Activated CD8-positive, alpha-beta memory T cell treated with anti-CD3 and anti-CD28 coated beads, Interleukin-2, amount 50 U/mL, for 48 hours (primary cell): ENCODE data around the gene TENM4.

ENCODE experiments used
- DNase-seq: peaks from one replicate; pipeline ENCODE4 v3.0.0-alpha.2; 2020

Gene TENM4

DNA sequence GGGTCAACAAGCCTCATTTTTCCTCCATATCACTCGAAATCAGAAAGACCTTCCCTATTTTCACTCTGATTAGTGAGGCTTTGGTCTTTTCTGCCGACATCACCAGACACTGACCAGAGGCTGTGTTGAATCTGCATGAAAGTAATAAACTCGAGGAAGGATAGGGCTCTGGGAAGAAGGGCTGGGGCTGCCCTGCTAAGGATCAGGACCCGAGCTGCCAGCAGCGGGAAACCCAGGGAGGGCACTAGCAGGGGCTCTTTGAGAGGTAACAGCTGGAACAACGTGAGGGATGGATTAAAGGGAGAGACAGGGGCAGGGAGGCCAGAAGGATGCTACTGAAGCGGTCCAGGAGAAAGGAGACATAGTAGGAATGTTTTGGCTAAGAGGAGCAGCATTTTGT lies 488.7 kb downstream of the TENM4 start:
- no peak for DNase-seq

- DNase-seq: no peak
Observed at GRCh38 chr11:78949976-78950690, 490.7 kb downstream of the TENM4 start.

GRCh38 chr11:78946945-78947902 lies 493.6 kb downstream of the TENM4 start:
- DNase-seq: no peak

DNA sequence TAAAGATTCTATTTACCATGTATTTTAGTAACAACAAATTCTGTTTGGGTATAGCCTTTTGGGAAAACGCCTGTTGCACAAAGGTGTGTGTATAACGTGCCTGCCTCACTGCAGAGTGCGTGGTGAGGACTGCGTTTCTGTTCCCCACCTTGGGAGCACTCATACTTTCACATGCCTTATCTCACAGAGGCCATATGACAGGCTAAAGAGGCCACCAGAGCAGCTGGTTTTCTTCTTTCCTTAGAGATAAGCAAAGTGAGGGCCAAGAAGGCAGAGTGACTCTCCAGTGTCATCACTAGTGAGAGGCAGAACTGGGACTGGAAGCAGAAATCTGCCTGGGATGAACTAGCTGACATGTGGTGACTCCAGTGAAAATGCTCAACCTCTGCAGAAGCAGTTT lies 497.0 kb downstream of the TENM4 start:
- no peak for DNase-seq

GRCh38 chr11:78943154-78943553 lies 497.7 kb downstream of the TENM4 start:
- no peak for DNase-seq

GRCh38 chr11:78941226-78941851 lies 499.5 kb downstream of the TENM4 start:
- DNase-seq: no peak

DNA sequence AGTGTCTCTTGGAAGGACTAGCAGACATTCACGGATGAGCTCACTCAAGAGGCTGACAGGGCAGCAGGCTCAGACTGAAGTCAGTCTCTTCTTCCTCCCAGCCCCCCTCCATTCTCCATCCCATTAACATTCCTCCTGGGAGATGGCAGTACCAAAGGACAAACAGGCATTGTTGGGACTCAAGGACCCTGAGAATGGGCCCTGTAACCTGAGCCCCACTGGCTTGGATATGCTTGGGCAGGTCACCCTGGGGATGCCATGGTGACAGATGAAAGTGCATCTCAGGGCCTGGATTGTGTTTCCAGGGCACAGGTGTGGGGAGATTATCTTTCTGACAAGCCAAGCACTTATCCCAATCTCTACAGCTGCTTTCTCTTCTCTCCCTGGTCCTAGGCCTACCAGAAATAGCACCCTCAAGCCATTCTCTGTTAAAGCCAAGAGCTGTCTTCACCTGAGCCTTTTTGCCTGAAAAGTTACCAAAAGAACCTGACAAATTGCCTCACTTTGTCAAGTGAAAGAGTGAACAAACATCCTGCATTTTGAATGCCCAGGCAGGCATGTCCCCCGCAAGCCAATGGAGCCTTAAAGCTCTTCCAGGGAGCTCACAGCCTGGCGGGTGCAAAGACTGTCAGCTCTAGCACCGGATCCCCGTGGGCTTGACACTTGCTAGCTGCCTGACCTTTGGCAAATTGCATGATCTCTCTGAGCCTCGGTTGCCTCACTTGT lies 500.2 kb downstream of the TENM4 start:
- no peak for DNase-seq

DNA sequence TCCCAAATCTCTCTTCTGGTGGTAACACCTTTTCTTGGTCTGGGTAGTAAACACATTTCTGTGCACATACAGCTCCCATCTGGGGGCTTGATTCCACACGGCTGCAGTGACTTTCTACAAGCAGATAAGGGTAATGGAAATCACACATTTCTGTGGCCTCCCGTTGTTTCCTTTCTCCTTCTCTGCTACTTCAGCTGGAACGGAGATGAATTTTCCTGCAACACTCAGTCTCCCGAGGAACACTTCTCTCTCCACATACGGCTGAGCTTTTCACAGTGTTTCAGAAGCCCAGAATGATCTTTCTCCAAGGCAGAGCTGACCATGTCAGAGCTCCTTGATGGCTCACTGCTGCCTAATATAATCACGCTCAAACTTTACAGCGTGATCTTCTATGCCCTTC lies 501.9 kb downstream of the TENM4 start:
- no peak for DNase-seq

DNA sequence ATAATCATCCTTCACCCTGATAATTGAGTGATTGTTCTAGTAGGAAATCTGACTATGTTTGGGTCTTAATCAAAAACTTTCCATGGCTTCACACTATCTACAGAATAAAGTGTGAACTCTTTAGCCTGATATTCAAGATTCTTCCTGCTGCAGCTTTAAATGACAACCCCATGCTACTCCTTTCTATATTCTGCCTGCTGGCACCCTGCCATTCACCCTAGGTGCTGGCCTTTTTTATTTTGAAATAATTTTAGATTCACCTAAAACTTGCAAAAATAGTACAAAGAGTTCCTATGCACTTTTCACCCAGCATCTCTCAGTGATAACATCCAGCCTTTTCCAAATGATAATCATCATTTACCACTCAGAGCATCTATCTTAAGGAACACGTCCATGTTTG lies 502.8 kb downstream of the TENM4 start:
- no peak for DNase-seq

DNA sequence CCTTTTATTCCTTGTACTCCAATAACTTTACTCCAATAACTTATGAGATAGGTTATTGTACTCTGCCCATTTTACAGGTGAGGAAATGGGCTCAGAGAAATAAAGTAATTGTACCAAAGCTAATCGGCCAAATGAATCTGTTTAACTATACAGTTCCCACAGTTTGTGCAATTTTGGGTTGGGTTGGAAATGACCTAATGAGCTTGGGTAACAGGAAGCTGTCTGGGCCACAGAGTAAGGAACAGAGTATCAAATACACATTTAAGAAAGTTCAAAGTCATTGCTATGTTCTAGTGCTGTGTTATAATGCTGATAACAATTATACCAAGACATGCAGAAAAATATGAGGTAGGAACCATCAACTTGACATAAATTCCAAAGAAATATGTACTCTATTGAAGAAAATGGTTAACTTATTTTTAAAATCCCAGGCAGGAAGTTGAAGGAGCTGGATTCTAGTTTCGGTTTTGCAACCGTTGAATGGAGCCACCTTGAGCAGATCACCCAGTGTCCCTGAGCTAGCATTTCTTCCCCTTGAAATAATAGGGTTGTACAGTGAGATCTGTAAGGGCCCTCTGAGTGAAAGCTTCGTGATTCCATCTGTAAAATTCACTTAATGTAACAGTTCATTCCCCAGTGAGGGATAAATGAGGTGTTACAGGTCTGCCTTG lies 505.3 kb downstream of the TENM4 start:
- DNase-seq: no peak

DNA sequence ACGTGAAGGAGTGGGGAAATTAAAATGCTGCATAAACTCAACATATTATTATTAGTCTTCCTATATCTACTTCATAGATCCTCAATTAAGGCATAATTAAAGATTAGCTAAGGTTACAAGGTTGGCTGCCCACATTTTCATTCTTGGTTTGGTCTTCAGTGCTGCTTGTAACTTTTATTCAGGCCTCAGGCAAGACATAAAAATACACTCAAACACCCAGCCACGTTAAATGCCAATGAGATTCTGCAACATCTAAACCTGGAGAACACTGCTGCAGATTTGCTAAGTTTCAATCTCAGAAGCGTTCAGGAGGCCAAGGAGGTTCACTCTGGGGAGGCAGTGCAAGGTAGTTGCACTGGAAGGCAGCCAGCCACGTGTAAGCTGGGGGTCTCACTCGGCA lies 507.5 kb downstream of the TENM4 start:
- no peak for DNase-seq

DNA sequence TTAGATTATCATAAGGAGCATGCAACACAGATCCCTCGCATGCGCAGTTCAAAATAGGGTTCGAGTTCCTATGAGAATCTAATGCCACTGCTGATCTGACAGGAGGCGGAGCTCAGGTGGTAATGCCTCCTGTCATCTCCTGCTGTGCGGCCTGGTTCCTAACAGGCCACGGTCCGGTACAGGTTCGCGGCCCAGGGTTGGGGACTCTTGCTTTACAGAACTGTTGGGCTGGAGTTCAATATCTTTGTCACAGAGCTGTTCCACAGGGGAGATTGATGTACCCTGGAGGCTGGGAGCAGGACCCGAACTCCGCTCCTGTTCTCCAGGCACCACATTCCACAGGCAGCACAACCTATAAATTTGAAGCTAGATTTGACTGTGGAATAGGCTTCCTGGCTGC lies 508.1 kb downstream of the TENM4 start:
- no peak for DNase-seq

DNA sequence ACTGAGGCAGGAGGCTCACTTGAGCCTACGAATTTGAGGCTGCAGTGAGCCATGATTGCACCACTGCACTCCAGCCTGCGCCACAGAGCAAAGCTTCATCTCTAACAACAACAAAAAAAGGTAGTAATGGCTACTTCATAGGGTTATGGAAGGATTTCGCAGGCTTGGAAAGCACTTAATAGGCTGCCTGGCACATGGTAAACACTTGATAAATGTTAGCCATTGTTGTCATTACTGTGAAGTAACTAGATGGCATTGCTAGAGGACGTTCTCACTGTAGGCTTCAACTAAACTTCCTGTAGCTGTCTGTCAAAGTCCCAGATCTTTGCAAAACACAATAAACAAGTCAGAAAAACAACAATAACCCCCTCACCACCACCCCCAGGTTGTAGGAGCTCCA lies 508.9 kb downstream of the TENM4 start:
- no peak for DNase-seq

- no peak for DNase-seq
Observed at GRCh38 chr11:78930810-78931523, 509.9 kb downstream of the TENM4 start.

DNA sequence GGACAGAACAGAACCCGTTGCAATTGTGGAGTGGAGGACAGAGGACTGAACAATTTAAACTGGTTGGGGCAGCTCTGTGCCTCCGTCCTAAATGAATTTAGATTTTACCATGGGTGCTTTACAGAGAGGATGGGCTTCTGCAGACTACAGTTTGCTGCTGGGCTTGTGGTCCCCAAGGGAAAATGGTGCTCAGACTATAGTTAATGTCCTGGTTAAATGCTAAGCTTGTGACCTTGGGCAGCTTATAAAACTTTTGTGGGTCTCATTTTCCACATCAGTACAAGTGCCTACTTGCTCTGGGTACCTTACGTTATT lies 511.0 kb downstream of the TENM4 start:
- DNase-seq: no peak

DNA sequence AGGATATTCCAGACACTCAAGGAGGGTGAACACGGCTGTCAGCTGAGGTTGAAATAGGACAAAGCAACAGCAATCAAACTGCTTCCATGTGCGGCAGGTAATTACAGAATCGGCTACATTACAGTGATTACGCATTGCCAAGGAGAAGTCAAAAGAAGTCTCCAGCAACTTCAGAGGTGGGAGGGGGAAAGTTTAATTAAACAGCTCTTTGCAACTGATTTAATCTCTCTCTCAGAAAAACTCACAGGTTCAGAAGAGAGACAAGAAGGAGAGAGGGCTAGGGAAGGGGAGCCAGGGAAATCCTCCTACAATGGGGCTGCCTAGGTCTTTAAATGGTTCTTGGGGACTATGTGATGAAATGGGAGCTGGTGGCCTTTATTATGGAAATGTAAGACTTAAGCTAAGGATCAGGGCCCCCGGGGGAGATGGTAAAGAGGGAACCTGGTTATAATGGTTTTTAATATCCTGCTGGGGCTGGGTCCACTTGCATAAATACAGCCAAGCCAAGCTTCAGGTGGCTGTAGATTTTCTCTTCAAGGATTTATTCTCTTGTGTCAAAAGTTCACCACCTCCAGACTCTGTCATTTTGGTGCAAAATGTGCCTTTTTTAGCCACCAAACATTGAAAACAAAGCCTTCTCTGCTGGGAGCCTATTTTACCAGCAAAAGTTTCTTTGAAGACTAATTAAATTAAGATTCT lies 511.5 kb downstream of the TENM4 start:
- DNase-seq: no peak

- DNase-seq: no peak
Observed at GRCh38 chr11:78927511-78927910, 513.3 kb downstream of the TENM4 start.

DNA sequence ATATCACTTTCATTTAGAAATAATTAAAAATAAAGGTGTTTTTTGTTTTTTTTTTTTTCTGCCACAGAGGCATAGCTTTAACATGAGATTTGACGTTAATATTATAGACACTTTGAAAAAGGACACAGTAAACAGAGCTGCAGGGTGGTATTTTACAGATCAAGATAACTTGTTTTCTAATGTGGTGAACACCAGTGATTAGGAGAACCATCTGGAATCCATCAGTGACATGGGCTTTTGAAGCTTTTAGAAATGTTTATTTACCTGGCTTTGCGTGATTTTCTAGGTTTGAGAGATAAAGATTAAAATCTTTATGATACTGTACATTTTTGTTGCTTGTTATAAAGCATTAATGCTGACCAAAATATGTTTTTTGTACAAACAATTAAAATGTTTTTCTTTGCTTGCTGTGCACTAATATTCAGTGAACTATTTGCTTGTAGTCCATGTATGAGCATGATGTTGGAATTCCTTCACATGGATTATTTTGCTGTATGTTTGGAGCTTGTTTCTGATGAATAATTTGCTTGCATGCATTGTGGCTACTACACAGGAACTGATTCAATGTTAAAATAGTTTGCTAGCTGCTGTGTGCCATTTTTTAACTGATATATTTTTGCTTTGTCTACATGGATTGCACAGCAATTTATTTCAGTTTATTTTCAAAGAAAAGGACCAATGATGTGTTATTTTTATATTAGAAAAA lies 514.0 kb downstream of the TENM4 start:
- DNase-seq: no peak

- no peak for DNase-seq
Observed at GRCh38 chr11:78925387-78925786, 515.4 kb downstream of the TENM4 start.

GRCh38 chr11:78922859-78923625 lies 517.8 kb downstream of the TENM4 start:
- no peak for DNase-seq
